GM18502 (cell line): Measurements from ENCODE around the gene GPR149.
A peak's percentile ranks its signal among the peaks of the same experiment; 100 is the strongest.

Experiments
- ATAC-seq: cut with Tn5 transposase; IDR thresholded peaks from one replicate; pipeline ENCODE4 v1.9.1; 2021; ENCODE audit warnings: mild to moderate bottlenecking; ENCODE audit not compliant: unreplicated experiment, poor library complexity

The GPR149 gene

DNA sequence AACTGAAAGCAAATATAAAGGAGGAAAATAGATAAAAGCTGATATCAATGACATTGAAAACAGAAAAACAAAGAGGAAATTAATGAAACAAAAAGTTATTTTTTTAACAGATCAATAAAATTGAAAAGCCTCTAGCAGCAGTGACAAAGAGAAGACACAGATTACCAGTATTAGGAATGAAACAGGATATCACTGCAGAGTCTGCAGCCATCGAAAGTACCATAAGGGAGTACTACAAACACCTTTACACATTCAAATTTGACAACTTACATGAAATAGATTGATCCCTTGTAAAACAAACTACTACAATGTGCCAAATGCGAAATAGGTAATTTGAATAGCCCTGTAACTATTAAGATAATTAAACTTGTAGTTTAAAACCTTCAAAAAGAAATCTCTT lies 80.8 kb downstream of the GPR149 start:
- no peak for ATAC-seq

DNA sequence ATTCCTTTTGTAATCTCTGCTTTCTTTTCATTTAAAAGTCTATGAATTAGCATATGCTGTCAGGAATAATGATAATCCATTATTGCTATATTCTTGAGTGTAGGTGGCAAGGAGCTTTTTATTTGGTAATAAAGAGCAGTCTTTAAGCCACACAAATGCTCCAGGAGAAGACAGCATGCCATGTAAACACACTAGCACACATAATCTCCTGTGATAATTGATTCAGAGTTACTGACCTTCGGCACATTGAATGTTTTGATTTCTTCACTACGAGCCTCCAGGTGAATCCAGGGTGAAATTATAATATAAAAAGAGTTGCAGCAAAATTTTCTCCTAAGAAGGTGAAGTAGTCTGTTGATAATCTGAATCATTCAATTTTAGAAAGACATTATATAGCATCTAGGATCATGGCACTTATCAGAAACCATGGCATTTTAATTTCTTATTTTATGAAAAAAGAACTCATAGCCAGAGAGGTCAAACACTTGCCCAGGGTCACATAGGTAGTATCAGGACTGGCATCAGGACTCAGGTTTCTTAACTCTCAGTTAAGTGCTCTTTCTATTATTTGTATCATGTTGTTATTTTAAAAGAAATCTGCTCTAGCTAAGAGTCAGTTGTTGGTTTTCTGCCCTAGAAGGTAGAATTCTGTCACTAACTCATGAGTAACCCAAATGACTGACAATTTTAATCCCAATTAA lies 84.4 kb downstream of the GPR149 start:
- ATAC-seq, result no peak

DNA sequence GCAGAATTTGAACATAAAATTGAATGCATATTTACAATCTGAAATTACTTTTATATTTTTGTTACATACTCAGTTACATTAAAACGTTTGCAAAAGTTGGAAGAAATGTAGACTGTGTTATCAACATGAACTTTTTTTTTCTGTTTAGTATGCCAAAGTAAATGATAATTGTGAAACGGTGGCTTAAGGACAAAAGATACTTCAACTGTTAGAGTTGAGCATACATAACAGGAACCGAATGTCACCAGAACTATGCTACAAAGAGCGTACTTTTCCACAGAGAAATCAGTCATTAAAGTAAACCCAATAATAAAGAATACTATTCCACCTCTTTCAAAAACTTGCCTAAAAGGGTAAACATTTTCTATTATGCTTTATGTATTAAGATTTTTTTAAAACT lies 91.4 kb downstream of the GPR149 start:
- ATAC-seq, result no peak

DNA sequence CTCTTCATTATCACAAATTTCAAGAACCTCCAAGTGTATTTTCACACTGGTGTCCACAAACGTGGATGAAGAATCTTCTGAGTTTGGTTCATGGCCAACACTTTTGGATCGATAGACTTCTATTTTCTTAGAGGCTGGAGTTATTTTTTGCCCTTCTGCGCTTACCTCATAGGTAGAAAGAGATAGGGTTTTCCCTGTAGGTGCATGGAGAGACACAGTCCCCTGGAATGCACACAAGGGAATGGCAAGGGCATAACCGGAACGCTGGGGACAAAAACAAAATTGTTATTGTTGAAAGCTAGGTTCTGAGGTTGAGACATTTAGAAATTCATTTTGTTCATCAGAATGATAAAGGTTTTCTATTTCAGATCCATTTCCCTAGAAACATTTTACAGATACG lies 92.0 kb downstream of the GPR149 start:
- ATAC-seq, result no peak

DNA sequence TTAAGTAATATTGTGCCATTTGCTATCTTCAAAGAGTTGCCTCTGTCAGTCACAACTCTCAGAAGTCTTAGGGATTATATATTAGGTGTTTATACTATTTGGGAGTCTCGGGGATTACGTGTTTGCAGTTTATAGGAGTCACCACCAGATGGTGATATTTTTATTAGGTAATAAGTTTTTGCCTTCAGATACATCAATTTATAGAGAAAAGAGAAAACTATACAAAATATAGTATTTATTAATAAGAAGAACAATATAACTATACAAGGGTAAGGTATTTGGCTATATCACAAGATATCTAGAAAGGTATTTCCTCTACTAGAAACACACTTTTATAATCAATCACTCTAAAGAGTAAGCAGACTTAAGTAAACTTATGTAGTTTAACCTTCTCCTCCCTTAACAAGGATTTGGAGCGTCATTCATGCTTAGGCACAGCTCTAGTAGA lies 95.0 kb downstream of the GPR149 start:
- ATAC-seq, result peak; percentile 65

DNA sequence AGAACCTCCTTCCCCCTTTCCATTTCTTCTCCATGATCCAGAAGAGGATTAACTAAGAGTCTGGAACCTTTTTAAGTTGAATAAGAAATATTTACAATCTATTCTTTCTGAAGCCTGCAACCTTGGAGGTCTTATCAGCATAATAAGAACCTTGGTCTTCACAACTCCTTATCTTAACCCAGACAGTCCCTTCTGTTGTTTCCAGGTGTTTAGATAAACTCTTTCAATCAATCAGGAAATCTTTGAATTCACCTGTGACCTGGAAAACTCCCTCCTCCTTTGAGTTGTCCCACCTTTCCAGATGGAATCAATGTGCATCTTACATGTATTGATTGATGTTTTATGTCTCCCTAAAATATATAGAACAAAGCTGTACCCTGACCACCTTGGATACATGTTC lies 102.1 kb downstream of the GPR149 start:
- no peak for ATAC-seq

DNA sequence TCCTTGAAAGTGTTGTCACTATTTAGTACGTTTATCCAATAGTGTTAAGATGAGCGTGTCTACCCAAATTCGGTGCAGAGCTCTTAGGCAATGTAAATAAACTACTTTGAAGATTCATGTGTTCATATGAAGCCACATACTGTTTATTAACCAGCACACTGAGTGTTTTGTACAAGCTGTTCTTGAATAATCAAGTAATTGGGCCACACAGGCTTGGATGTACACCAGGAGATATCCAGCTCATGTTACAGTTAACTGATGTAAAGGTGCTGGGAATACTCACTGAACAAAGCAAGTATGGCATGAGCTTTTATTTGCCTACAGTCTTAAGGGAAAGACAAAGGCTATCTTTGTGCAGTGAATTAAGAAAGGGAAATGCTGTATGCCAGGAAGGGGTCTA lies 105.1 kb downstream of the GPR149 start:
- ATAC-seq, result no peak

DNA sequence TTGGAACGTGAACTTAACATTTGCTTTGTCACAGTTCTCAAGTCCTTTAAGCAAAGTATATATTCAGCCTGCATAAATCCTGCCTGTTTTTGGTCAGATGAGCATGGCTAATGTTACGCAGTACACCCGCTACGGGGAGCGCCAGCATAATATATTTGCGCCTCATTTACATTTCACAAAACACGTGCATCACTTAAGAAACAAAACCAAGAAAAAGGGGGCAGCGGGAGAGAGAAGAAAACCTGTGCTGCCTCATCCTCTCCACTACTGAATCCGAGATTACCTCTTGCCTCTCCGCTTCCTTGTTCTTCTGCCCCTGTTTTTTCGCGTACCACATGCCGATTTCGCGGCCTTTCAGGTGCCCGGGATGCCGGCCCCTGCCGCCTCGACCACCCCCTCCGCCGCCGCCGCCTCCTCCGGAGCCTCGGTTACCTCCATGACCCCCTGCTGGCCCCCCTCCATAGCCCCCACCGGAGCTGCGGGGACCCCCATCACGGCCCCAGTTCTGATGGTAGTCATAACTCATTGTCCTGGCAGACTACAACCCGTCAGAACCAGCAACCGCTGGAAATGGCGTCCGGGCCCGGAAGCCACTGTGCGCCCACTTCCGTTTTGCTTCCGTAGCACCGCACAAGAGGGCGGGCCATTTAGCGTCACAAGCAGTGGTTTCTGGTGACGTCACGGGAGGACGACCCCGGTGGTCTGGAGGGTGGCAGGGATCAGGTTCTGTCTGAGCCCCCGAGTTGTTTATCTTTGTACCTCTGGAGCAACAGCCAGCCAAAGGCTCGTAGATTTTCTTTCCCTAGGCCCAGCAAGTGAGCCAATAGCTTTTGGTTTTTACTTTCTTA lies 105.9 kb downstream of the GPR149 start, which contains the start of gene DHX36:
Gene DHX36 (minus strand): TSS at position 597 of the 848 bp plus-strand sequence. CDS start 71 bp downstream, at position 526.
- ATAC-seq, result peak; percentile 96

DNA sequence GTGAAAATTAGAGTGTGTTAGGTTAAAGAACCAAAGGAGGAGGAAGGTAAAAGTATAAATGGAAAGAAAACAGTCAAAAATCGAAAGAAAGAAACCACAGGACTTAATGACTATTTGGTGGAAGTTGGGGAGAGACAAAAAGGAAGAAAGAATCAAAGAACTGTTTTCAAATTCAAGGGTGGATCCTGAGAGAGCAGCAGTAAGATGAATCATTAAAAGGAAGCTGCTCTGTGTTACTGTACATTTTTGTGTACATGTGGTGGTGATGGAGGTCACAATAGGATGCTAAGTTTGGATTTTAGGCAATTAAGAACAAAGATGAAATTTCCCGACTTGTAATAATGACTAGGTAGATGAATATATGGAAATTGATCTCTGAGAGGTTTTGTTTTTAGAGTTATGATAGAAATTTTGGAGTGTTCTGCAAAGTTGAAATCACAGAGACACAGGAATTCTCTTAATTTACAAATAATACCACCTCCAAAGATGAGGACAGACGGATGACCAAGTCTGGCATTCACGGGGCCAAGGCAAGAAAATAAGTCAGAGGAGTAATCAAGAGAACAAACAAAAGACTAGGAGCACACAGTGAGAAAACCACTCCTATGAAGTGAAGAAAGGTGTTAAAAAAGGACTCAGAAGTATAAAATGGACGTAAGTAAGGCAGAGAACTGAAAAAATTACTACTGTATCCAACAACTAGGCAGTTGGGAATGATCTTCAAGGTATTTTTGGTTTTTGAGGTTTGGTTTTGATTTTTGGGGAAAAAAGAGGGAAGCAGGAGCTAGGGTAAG lies 112.8 kb downstream of the GPR149 start:
- ATAC-seq, result no peak

DNA sequence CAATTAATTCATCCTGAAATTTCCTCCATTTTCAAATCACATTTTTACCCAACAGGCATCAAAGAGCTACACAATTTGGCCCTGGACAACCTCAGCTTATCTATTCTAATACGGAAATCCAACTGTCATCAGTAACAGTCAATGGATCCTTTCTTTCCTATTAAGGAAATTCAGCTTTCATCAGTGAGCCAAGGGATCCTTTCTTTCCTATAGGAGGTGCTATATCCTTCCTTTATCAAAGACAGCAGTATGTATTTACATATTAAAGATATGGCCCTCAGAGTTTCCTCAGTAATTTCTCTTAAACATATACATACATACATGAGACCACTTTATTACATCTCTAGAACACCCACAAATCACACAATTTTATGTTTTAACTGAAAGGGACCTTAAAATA lies 115.8 kb downstream of the GPR149 start:
- ATAC-seq, result no peak

DNA sequence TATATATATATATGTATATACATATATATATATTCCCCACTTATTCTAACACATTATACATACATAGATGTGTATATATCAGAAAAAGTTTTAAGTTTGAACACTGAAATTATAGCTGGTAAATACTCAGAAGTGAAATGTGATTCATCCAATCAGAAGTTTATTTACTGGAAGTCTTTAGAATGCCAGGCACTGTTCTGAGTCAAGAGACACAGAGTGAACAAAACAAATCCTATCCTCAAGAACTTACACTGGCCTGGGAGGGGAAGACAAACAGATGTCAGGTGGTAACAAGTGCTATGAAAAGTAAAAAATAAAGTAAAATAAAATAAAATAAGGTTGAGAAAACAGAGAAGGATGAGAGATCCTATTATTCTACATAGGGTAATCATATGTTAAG lies 119.2 kb downstream of the GPR149 start:
- ATAC-seq, result no peak

DNA sequence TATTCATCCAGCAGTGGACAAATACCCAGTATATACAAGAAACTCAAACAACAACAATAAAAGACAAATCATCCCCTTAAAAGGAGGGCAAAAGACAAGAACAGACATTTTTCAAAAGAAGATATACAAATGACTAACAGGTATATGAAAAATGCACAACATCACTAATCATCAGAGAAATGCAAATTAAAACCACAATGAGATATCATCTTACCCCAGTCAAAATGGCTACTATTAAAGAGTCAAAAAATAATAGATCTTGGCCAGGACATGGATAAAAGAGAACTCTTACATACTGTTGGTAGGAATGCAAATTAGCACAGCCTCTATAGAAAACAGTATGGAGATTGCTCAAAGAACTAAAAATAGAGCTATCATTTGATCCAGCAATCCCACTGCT lies 122.6 kb downstream of the GPR149 start:
- ATAC-seq, result no peak

DNA sequence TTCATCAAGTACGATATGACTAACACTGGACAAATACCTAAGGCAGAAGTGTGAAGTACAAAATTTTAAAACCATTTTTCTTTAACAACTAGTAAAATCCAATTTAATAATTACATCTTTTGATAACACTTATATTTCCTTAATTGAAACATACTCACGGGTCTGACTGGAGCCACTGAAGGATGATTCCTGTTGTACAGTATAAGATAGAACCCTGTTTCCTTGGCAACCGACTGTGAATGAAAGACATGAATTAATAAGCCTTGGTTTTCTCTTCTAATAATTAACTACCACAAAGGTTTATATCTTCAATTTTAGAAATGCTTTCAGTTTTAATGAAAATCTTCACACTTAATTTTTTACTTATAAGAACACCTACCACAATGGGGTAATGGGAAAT lies 125.1 kb downstream of the GPR149 start:
- ATAC-seq, result no peak

DNA sequence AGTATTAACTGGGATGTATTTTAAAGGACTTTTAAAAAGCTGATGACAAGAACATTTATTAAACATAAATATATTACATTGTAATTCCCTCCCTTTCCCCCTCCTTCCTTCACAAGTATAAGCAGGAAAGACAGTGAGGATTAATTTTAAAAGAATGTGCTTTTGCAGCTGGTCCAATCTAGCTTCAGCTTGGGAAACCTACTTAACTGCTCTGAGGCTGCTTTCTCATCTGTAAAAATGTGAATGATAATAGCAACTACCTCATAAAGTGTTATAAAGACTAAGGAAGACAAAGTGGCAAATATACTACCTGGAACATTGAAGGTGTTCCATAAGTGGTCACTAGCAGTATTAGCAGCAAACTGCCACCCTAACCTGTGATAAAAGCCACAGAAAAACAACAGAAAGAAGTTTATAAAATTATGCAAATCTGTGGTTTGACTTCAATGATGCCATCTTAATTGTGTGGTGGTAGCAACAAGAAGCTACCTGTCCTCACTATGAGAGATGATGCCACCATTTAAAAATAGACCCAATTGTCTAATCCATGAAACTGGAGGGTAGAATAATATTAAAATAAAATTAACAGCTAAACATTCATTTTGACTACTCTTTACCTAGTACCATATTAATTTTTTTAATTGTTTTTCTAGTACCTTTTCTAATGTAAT lies 125.7 kb downstream of the GPR149 start:
- ATAC-seq, result no peak

DNA sequence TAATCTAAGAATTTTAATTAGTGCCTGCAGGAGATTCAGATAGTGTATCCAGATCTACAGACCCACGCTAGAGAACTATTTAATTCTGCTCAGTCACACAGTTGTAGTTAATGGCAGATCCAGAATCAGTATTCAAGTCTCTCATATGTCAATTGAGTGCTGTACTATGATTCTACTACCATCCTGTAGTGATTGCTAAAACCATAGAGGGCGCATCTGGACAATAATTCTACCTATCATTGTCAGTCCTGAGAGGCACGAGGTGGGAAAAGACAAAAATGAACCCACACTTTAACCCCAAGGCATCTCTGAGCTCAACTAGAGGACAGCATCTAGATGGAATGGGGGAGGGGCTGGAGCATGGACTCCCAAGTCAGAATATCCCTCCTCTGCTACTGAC lies 128.4 kb downstream of the GPR149 start:
- no peak for ATAC-seq

DNA sequence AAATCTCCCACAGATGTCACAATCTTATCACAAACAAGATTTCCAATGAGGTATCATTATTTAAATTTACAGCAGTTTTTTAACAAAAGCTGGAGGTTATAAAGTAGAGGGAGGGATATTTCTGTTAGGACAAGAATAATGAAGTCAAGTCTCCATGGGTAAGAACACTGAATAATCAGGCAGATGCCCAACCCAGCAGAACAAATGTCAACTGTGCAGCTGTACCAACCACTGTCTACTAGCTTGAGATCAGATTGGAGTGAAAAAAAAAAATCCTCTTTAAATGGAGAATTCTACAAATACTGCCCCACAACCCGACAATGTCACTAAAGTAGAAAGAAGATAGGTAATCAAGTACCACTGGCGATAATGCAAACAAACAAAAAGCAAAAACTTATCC lies 136.0 kb downstream of the GPR149 start:
- ATAC-seq, result no peak

DNA sequence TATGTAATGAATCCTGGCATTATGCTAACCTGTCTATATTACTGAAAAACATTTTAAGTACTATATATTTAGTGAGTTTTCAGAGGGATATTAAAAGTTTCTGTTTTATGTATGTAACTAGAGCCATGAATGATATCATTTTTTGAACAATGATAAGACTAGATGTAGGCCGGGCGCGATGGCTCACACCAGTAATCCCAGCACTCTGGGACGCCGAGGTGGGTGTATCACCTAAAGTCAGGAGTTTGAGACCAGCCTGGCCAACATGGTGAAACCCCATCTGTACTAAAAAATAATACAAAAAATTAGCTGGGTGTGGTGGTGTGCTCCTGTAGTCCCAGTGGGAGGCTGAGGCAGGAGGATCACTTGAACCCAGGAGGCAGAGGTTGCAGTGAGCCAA lies 139.8 kb downstream of the GPR149 start:
- no peak for ATAC-seq
